ES-I3 (cell line): ENCODE results near the gene ZDHHC14.
"Not testable (repeated sequence)": the region's sequence is repeated elsewhere in the genome, so short reads cannot be mapped to it uniquely, and the experiment has no call there.

Experiments used
- H3K36me3 ChIP-seq: 2 replicates; pipeline ENCODE4 v1.6.1; 2013; ENCODE audit warnings: mild to moderate bottlenecking, low read length, control low read depth, moderate library complexity; ENCODE audit not compliant: insufficient read depth
- H3K4me1 ChIP-seq: 2 replicates; pipeline ENCODE4 v1.6.1; 2013; ENCODE audit warnings: mild to moderate bottlenecking, control low read depth, low read length; ENCODE audit not compliant: insufficient read depth
- H3K9ac ChIP-seq: 2 replicates; pipeline ENCODE4 v1.6.1; 2013; ENCODE audit warnings: low read depth, mild to moderate bottlenecking, low read length, moderate library complexity
- H3K9me3 ChIP-seq: 2 replicates; pipeline ENCODE4 v1.6.1; 2013; ENCODE audit warnings: mild to moderate bottlenecking, low read length, moderate library complexity; ENCODE audit not compliant: control insufficient read depth, insufficient read depth

ZDHHC14 gene

DNA sequence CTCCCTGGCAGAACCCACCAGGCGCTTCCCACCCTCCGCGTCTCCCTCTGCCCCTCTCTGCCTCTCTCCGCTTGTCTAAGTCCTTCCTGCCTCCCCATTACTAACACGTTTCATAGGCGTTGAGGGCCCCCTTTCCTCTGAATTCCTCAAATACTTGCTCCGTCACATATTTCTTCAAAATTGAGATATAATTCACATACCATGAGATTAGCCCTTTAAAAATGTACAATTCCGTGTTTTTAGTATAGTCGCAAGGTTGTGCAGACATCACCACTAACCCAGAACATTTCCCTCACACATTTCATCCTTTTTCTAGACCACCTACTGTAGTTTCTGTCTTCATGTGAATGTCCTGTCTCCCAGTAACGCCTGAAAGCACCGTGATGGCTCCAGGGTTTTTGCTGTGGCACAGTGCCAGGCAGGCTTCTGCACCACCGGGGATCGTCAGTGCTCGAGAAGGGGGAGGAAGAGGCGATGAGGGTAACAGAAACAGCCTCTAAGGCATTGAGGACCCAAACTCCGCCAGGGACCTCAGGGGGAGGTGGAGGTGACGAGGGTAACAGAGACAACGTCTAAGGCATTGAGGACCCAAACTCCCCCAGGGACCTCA is 300.2 kb downstream of the ZDHHC14 start:
- no peak overlapping the region for H3K9ac ChIP-seq
- no peaks in the 10 kb centered on the region for H3K9me3 ChIP-seq
- H3K36me3 ChIP-seq, result no peaks in the 10 kb centered on the region
- H3K4me1 ChIP-seq, result no peaks in the 10 kb centered on the region

- Histone ChIP-seq H3K9me3 (no peaks in the 10 kb centered on the region), H3K4me1 (no peaks in the 10 kb centered on the region), H3K9ac (no peak overlapping the region), H3K36me3 (no peaks in the 10 kb centered on the region)
These were observed 302.0 kb downstream of the ZDHHC14 start for GRCh38 chr6:157682856-157683481.

DNA sequence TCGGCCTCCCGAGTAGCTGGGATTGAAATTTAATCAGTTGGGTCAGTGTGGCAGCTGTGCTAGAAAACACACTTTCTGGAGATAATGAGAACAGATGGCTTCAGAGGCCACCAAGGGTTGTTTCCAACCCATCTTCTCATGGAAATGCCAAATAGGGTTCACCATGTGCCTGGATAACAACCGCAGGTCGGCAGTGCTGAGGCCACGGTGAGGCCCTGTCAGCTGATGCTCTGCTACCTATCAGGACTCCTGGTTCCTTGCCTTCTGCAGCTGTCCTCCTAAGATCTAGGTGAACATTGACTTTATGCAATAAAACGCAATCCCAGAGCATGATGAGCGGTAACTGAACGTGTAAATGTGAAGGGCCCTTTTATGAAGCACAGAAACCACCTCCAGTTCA is 302.7 kb downstream of the ZDHHC14 start:
- H3K36me3 ChIP-seq, result no peaks in the 10 kb centered on the region
- no peaks in the 10 kb centered on the region for H3K9me3 ChIP-seq
- no peak overlapping the region for H3K9ac ChIP-seq
- H3K4me1 ChIP-seq, result no peaks in the 10 kb centered on the region

DNA sequence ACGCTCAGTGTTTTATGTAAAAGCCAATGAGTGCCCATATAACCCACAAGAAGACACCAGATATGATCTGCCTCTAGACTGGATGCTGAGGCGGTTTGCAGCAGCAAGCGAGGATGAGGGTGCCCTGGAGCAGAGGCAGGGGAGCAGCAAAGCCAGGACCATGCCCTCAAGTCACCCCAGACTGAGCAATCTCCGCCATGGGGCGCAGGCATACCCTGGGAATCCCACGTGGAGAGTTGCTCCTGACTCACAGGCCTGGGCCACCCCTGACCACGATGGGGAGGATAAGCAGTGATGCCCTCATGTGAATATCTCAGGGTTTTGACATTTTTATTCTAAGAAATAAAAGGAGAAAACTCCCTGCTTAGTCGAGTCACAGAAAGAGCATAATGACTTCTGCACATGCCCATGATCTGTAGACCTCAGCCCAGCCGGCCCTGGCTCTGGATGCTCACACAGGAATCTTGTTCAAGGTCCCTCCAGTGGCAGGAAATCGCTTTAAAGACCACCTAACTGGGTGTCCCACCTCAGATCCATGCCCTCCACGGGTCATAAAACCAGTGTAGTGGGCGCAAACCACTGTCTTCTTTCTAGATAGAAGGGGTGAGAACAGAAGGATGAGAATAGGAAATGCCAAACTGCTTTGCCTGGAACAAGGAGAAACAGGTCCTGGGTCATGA is 303.8 kb downstream of the ZDHHC14 start:
- Histone ChIP-seq H3K9ac (no peak overlapping the region), H3K36me3 (no peaks in the 10 kb centered on the region), H3K9me3 (no peaks in the 10 kb centered on the region), H3K4me1 (no peaks in the 10 kb centered on the region)

- H3K36me3 ChIP-seq, result no peaks in the 10 kb centered on the region
- H3K9me3 ChIP-seq, result no peaks in the 10 kb centered on the region
- H3K9ac ChIP-seq, result no peak overlapping the region
- H3K4me1 ChIP-seq, result no peaks in the 10 kb centered on the region
These were observed 304.7 kb downstream of the ZDHHC14 start for GRCh38 chr6:157685596-157686280.

- H3K4me1 ChIP-seq, result no peaks in the 10 kb centered on the region
- no peaks in the 10 kb centered on the region for H3K9me3 ChIP-seq
- H3K36me3 ChIP-seq, result no peaks in the 10 kb centered on the region
- H3K9ac ChIP-seq, result no peak overlapping the region
These were observed 307.4 kb downstream of the ZDHHC14 start for GRCh38 chr6:157688275-157688959.

GRCh38 chr6:157688960-157689599 is 308.1 kb downstream of the ZDHHC14 start:
- Histone ChIP-seq H3K4me1 (no peaks in the 10 kb centered on the region), H3K9me3 (no peaks in the 10 kb centered on the region), H3K9ac (no peak overlapping the region), H3K36me3 (no peaks in the 10 kb centered on the region)

DNA sequence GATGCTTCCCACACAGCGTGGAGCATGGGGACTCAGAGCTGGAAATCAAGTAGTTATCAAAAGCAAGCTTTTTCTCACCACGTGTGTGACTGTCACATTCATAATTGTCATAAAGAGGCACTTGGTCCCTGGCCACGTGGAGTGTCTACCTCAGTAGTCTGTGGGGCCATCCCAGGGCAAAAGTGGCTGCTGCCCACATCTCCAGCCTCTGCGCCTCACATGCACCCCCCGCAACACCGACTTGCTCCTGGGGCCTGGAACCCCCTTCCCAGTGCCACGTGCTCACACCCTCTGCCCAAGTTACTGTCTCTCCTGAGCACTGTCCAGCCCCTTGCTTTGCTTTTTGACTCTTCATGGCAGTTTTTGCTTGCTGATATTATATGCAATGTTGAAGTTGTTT is 308.9 kb downstream of the ZDHHC14 start:
- H3K9me3 ChIP-seq, result no peaks in the 10 kb centered on the region

GRCh38 chr6:157690441-157691210 is 309.6 kb downstream of the ZDHHC14 start:
- no peaks in the 10 kb centered on the region for H3K4me1 ChIP-seq
- no peaks in the 10 kb centered on the region for H3K36me3 ChIP-seq
- no peaks in the 10 kb centered on the region for H3K9me3 ChIP-seq
- H3K9ac ChIP-seq, result no peak overlapping the region

More for the DNA sequence above, 308.9 kb downstream of the ZDHHC14 start:
- Histone ChIP-seq H3K9ac (no peak overlapping the region), H3K4me1 (no peaks in the 10 kb centered on the region), H3K36me3 (no peaks in the 10 kb centered on the region)

DNA sequence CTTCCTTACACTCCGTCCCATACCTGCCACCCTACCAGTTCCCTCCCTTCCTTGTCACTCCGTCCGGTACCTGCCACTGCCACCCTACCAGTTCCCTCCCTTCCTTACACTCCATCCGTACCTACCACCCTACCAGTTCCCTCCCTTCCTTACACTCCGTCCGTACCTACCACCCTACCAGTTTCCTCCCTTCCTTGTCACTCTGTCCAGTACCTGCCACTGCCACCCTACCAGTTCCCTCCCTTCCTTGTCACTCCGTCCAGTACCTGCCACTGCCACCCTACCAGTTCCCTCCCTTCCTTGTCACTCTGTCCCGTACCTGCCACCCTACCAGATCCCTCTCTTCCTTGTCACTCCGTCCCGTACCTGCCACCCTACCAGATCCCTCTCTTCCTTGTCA is 310.6 kb downstream of the ZDHHC14 start:
- H3K36me3 ChIP-seq, H3K9me3 ChIP-seq, H3K9ac ChIP-seq, H3K4me1 ChIP-seq: not testable (repeated sequence)

DNA sequence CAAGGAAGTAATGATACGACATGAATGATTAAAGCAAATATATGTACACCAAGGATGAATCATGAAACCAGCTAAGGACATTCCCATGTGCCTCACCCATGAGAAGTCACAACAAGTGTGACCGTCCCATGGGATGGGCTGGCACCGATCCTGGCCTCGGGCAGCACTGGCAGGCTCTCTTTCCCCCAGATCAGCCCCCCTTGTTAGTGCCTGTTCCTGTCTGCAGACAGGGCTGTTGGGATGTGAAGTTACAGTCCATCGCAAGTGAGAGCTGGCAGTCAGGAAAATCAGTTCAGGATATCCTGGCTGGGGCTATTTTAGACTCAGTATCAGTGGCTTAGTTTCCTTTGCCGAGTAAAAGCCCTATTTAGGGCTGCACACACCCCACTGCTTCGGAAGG is 312.9 kb downstream of the ZDHHC14 start:
- no peaks in the 10 kb centered on the region for H3K36me3 ChIP-seq
- no peaks in the 10 kb centered on the region for H3K9me3 ChIP-seq
- no peaks in the 10 kb centered on the region for H3K4me1 ChIP-seq

DNA sequence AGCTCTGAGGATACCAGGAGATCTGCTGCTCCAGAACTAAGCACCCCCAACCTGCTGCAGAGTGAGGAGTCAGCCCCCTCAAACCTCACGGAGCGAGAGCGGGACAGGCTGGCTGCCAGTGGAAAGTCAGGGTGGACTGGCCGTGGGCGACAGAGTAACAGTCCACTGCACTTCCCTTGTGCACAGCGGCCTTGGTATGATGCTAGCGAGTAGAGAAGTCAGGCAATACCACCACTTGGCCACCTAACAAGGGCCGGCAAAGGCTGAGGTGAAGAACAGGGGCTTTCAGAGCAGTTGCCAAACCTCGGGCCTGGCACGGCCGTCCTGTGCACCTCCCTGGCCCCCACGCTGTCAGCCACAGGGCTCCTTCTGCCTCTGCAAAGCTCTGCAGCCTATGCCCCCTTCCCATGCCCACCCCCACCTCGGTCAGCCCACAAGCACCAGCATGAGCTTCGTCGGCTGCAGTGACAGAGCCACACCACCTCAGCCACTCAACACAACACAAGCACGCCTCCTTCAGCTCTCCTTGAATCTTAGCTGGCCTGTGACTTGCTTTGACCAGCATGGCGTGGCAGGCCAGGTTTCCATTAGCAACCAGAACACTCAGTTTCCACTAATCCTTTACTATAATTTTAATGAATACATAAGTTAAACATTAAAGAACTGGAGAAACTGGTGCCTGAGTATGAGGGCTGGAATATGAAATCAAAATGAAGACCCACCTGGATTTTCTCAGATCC is 314.5 kb downstream of the ZDHHC14 start:
- peaks cover 4% of the 10 kb centered on the region; the same call in 1 of the 2 replicates for H3K4me1 ChIP-seq
- H3K9ac ChIP-seq, result no peak overlapping the region
- H3K36me3 ChIP-seq, result no peaks in the 10 kb centered on the region
- H3K9me3 ChIP-seq, result no peaks in the 10 kb centered on the region

More for the DNA sequence above, 312.9 kb downstream of the ZDHHC14 start:
- H3K9ac ChIP-seq, result no peak overlapping the region
